DOHH2 (cell line): ENCODE measurements around the gene FAM83E.

Source experiments
- CTCF ChIP-seq: fragments of 200-600 bp; sonication (generic); IDR thresholded peaks from one replicate; pipeline ENCODE4 v1.5.1; 2014; ENCODE audit warnings: antibody characterized with exemption, mild to moderate bottlenecking, low read depth, low read length; ENCODE audit not compliant: poor library complexity, severe bottlenecking
- EZH2phosphoT487 ChIP-seq: fragments of 200-600 bp; sonication (generic); IDR thresholded peaks from 2 replicates; pipeline ENCODE4 v1.6.1; 2017; ENCODE audit warnings: borderline replicate concordance, mild to moderate bottlenecking, antibody characterized with exemption, low read length, moderate library complexity, mixed read lengths

GRCh38 chr19:48600679-48601417 lies 14.0 kb downstream of the FAM83E start:
- no peak for TF ChIP-seq CTCF
- no peak for TF ChIP-seq EZH2phosphoT487
